ENCODE results near the gene RNASEH2B.

Gene RNASEH2B

GRCh38 chr13:50918567-50918966 is 9.0 kb downstream of the RNASEH2B start:
- Histone ChIP-seq H3K36me3 (ENCODE audit: low read length) (peaks cover 31% of the 10 kb centered on the region), H3K4me2 (ENCODE audit: low read depth, low read length, poor library complexity, severe bottlenecking) (no peak overlapping the region), H3K9me3 (ENCODE audit: insufficient read depth, low read length) (peaks cover 26% of the 10 kb centered on the region), H3K9ac (ENCODE audit: low read length) (no peak overlapping the region), H2AFZ (ENCODE audit: low read depth, low read length, severe bottlenecking) (no peak overlapping the region), H3K79me2 (ENCODE audit: insufficient read depth, low read length) (peaks cover 94% of the 10 kb centered on the region), H3K9me2 (replicated peaks; ENCODE audit: insufficient read depth, low read length) (no peaks in the 10 kb centered on the region), H4K20me1 (ENCODE audit: low read depth, low read length) (no peaks in the 10 kb centered on the region), H3F3A (ENCODE audit: insufficient read depth) (peaks cover 9% of the 10 kb centered on the region; the same call in 1 of the 2 replicates), H3K27me3 (ENCODE audit: low read length) (no peaks in the 10 kb centered on the region), H3K4me3 (ENCODE audit: insufficient read depth, low read length, poor library complexity, severe bottlenecking) (no peak overlapping the region), H3K27ac (ENCODE audit: low read depth, low read length) (no peak overlapping the region)
- TF ChIP-seq EZH2phosphoT487 (conservative IDR thresholded peaks at IDR 0.05; ENCODE audit: low read length) = no peak
- no peak for TF ChIP-seq CTCF (IDR thresholded peaks at IDR 0.05; ENCODE audit: insufficient read depth, low read length, poor library complexity, severe bottlenecking)

- Histone ChIP-seq H3K27me3 (ENCODE audit: low read length) (no peaks in the 10 kb centered on the region), H3K4me3 (ENCODE audit: insufficient read depth, low read length, poor library complexity, severe bottlenecking) (no peak overlapping the region), H3K27ac (ENCODE audit: low read depth, low read length) (no peak overlapping the region), H4K20me1 (ENCODE audit: low read depth, low read length) (no peaks in the 10 kb centered on the region), H3K79me2 (ENCODE audit: insufficient read depth, low read length) (peaks cover 95% of the 10 kb centered on the region), H3K4me2 (ENCODE audit: low read depth, low read length, poor library complexity, severe bottlenecking) (no peak overlapping the region), H3K36me3 (ENCODE audit: low read length) (peaks cover 38% of the 10 kb centered on the region), H3F3A (ENCODE audit: insufficient read depth) (peaks cover 9% of the 10 kb centered on the region; the same call in 1 of the 2 replicates), H3K9me3 (ENCODE audit: insufficient read depth, low read length) (peaks cover 33% of the 10 kb centered on the region), H2AFZ (ENCODE audit: low read depth, low read length, severe bottlenecking) (no peak overlapping the region), H3K9ac (ENCODE audit: low read length) (no peak overlapping the region), H3K9me2 (replicated peaks; ENCODE audit: insufficient read depth, low read length) (no peaks in the 10 kb centered on the region)
- TF ChIP-seq EZH2phosphoT487 (conservative IDR thresholded peaks at IDR 0.05; ENCODE audit: low read length) = no peak
- no peak for TF ChIP-seq CTCF (IDR thresholded peaks at IDR 0.05; ENCODE audit: insufficient read depth, low read length, poor library complexity, severe bottlenecking)
Measured at GRCh38 chr13:50919277-50919676, 9.7 kb downstream of the RNASEH2B start.

- peaks cover 46% of the 10 kb centered on the region for H3K9me3 ChIP-seq (ENCODE audit: insufficient read depth, low read length)
- no peak overlapping the region for H3K4me3 ChIP-seq (ENCODE audit: insufficient read depth, low read length, poor library complexity, severe bottlenecking)
- H3K9me2 ChIP-seq (replicated peaks; ENCODE audit: insufficient read depth, low read length) = no peaks in the 10 kb centered on the region
- no peak overlapping the region for H3K27ac ChIP-seq (ENCODE audit: low read depth, low read length)
- no peak overlapping the region for H2AFZ ChIP-seq (ENCODE audit: low read depth, low read length, severe bottlenecking)
- no peak overlapping the region for H3K4me2 ChIP-seq (ENCODE audit: low read depth, low read length, poor library complexity, severe bottlenecking)
- peaks cover 43% of the 10 kb centered on the region for H3K36me3 ChIP-seq (ENCODE audit: low read length)
- H3K27me3 ChIP-seq (ENCODE audit: low read length) = no peaks in the 10 kb centered on the region
- no peak overlapping the region for H3K9ac ChIP-seq (ENCODE audit: low read length)
- H3F3A ChIP-seq (ENCODE audit: insufficient read depth) = no peaks in the 10 kb centered on the region; the same call in 1 of the 2 replicates
- TF ChIP-seq EZH2phosphoT487 (conservative IDR thresholded peaks at IDR 0.05; ENCODE audit: low read length) (no peak), CTCF (IDR thresholded peaks at IDR 0.05; ENCODE audit: insufficient read depth, low read length, poor library complexity, severe bottlenecking) (no peak)
- peaks cover 95% of the 10 kb centered on the region for H3K79me2 ChIP-seq (ENCODE audit: insufficient read depth, low read length)
- no peaks in the 10 kb centered on the region for H4K20me1 ChIP-seq (ENCODE audit: low read depth, low read length)
Measured at GRCh38 chr13:50921706-50922105, 12.1 kb downstream of the RNASEH2B start.

Data from SU-DHL-6 (cell line).